Ammon's horn (tissue), 1 donor: ENCODE data around the gene KMT2D.

Source experiments
- DNase-seq: peaks from one replicate; pipeline ENCODE4 v3.0.0-alpha.2; 2016; ENCODE audit warnings: low spot score

The KMT2D gene

DNA sequence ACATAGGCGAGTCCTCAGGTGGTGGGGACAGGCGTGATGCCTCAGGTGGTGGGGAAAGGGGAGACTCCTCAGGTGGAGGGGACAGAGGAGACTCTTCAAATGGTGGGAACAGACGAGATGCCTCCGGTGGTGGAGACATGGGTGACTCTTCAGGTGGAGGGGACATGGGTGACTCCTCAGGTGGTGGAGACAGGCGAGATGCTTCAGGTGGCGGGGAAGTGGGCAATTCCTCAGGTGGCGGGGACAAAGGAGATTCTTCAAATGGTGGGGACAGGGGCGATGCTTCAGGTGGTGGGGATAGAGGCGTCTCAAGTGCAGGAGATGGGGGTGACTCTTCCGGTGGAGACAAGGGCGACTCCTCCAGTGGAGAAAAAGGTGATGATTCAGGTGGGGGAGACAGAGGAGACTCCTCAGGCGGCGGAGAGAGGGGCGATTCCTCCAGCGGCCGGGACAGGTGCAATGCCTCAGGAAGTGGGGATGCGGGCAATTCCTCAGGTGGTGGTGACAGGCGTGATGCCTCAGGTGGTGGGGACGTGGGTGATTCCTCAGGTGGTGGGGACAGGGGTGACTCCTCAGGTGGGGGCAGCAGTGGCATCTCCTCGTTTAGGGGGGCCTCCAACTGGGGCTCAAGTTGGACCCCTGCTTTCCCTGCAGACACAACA is 8.7 kb downstream of the KMT2D start:
- no peak for DNase-seq

DNA sequence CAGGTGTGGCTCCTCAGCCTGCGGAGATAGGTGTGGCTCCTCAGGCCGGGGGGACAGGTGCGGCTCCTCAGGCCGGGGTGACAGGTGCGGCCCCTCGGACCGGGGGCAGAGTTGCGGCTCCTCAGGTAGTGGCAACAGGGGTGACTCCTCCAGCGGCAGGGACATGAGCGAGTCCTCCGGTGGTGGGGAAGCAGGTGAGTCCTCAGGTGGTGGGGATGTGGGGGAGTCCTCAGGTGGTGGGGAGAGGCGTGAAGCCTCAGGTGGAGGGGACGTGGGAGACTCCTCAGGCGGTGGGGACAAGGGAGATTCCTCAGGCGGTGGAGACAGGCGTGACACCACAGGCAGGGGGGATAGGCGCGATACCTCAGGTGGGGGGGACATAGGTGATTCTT is 9.2 kb downstream of the KMT2D start:
- DNase-seq: no peak

DNA sequence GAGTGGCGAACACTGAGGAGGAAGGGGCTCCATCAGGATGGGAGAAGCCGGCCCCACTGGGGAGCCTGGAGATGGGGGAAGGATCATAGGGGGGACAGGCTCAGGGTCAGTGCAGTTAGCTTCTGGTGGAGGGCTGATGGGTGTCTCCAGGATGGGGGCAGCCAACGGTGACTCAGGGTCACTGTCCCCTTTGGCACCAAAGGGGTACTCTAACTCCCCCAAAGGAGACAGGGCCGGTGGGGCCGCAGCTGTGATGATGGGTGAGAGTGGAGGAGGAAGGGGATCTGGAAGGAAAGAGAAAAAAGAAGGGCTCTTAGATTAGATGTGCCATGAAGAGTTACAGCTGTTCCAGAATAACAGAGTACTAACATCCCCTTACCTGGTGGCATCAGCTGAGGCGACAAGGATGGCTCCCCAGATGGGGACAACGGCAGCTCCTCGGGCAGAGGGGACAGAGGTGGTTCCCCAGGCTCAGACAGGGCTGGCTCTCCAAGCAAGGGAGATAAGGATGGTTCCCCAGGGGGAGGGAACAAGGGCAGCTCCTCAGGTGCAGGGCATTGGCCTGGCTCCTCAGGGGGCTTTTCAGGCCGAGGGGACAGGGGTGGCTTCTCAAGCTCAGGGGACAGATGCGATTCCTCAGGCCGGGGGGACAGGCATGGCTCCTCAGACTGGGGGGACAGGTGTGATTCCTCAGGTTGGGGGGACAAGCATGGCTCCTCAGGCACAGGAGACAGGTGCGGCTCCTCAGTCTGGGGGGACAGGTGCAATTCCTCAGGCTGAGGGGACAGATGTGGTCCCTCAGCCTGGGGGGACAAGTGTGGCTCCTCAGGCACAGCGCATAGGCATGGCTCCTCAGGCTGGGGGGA is 9.9 kb downstream of the KMT2D start:
- no peak for DNase-seq

DNA sequence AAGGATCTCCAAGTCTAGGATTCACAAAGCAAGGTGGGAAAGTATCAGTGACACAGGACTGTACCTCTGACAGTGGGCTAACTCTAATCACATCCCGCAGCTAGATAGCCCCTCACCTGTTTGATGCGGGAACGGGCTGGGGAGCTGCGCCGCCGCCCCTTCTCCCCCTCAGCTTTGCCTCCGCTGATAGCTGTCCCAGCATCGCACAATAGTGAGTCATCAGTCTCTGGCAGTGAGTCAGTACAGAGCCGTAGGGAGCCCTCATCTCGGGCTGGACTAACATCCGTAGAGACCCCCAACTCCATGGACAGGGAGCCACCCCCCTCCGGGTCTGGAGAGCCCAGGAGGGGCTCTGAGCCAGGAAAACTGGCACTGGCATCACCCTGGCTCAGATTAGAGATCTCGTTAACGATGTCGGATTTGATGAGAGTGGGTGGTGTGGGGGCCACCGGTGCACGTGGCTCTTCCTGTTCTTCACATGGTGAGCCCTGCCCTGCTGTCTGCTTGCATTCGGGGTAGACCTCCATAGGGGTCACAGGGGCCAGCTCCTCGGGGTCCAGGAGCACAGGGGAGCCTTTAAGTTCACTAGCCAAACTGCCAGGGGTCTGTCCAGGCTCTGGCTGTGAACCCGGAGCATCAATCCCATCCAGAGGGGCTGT is 10.9 kb downstream of the KMT2D start:
- peak; percentile 41 for DNase-seq

DNA sequence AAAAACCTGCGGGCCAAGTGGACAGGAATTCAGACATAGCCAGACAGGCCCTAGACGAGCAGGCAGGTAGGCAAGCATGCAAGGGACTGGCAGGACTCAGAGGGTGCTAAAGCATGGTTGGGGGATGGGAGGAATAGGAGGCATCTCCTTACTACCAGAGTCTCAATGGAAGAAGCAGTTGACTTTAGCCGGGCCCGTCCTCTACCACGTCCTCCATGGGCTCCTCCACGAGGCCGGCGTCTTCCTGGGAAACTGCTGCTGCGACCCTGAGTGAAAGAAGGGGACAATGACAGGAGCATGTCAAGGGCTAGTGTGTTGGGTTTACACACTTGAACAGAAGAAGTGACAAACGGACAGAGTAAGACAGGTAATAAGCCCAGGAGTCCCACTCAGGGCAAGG is 11.6 kb downstream of the KMT2D start:
- no peak for DNase-seq

DNA sequence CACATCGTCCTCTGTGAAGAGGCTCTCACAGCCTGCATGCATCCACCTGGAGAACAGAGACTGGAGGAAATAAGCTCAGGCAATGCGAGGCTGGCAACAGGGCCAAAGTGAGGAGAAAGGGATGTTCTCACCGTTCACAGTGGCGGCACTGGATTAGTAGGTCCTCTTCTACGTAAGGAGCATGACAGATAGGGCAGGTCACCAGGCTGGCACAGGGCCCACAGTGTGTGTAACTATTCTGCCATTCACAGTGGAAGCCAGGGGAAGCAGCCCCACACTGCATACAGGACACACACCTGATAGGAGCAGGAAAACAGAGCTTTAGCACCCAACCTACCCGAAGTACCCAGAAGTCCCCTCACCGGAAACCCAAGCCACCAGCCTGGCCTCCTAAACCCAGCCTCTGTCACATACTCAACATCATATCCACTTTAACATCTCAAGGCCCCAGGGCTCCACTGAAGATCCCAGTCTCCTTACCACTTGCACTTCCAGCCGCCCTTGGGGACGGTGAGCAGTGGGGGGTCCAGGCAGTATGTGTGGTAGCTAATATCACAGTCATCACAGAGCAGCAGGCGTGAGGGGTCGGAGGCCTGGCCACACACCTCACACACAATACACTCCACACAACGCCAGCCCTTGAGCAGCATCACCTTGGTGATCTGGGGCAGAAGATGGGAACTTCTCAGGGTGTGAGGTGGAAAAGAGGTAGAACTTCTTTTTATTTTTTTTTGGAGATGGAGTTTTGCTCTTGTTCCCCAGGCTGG is 14.3 kb downstream of the KMT2D start:
- no peak for DNase-seq

DNA sequence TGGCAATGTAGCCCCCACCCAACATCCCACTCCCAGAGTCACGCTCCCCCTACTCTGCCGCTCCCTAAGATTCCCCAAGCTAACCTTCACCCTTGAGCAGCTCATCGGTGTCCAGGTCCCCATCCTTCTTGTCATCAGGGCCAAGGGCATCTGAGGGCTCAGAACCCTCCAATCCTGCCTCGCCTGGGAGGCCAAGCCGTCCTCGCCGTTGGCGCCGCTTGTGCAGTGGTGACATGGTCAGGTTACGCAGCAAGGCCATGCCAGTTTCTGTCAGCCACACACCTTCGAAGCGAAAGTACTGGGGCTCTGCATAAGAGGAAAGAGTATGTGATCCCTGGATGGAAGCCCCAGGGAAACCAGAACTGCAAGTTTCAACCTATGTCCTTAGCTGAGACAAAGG is 15.9 kb downstream of the KMT2D start:
- no peak for DNase-seq

DNA sequence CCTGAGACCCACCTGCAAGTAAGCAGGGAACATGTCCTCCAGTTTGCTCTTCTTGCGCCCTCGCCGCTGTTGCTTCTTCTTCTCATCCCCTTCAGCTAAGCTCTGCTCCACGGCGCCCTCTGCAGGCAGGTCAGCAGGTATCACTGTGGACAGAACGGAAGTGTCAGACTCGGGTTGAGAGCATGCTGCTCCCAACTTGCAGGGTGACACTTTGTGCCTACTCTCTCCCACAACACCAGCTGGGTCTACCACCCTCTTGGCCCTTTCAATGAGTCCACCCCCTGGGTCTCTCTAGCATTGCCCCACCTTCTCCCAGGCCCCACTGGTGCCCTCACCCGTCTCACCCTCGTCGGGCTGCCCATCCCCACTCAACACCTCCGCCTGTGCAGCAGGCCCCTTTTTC is 16.7 kb downstream of the KMT2D start:
- peak; percentile 66 for DNase-seq

DNA sequence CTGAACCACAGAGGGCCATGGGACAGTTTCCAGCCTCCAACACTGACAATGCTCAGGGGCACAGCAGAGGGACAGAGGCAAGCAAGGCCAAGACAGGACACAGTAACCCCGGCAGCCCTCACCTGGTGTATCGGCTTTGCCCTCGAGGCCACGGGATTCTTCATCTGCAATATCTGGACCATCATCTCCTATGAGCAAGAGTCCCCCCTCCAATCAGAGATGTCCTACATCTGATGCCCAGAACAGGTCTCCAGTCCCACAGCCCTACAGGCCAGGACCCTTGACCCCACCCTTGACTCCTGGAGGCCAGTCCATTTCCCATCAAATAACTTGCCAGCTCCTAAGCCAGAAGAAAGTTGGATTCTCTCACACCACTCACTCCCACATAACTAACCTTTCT is 17.4 kb downstream of the KMT2D start:
- DNase-seq: no peak

DNA sequence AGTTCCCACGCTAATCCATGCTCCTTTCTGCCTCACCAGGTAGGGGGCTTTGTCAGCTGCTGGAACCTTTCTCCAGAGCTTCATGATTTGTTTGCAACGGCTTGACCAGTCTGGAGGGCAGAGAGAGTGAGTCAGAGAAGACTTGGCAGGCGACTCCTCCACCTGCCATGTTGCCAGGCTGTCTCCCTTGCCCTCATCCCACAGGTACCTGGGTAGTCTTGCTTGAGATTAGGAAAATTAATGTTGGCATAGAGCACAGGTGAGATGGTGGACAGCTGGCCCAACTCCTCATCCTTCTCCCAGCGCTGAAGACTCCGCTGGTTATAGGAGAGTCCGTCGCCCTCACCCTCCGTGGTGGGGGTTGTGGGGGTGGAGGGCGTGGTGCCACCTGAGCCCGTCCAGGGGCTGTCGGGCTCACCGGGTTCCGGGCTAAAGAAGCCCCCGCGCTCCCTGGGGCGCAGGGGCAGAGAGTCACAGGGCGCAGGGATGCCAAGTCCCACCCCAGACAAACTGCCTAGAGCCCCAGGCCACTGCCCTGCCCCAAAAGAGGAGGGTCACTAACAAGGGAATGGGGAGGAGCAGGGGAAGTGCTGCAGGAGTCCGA is 18.6 kb downstream of the KMT2D start:
- no peak for DNase-seq

DNA sequence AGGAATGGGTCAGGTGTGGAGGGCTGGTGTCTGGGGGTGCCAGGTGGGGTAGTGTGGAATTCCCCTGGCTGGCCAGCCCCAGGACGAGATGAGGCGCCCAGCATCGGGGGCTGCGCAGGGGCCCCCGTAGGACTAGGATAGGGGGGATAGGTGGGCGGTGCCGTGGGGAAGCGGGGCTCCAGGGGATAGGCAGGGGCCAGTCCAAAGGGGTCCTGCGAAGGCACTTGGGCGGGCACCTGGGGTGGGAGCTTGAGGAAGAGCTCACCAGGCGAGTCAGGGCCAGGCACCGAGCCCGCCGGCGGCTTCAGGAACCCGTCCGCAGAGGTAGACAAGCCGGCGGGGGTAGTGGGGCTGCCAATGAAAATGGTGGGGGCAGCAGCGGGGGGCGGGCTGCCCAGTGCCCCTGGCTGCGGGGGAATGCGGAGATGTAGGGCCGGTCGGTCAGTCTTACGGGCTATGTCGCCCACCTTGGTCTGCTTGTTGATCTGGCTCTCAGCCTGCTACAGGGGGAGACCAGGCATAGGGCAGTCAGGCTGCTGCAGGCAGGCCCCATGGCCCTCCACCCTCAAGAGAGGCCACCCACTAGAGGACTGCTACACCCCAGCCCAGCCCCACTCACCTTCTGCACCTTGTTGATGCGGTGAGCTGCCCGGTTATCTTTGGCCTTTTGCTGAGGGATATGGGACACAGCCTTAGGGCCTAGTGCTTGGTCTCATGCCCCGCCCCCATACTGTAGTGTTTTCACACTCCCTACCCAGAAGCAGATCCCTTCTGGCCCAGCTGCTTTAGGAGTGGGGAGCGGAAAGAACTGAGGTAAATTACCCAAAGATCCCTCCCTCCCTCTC is 19.3 kb downstream of the KMT2D start:
- no peak for DNase-seq

DNA sequence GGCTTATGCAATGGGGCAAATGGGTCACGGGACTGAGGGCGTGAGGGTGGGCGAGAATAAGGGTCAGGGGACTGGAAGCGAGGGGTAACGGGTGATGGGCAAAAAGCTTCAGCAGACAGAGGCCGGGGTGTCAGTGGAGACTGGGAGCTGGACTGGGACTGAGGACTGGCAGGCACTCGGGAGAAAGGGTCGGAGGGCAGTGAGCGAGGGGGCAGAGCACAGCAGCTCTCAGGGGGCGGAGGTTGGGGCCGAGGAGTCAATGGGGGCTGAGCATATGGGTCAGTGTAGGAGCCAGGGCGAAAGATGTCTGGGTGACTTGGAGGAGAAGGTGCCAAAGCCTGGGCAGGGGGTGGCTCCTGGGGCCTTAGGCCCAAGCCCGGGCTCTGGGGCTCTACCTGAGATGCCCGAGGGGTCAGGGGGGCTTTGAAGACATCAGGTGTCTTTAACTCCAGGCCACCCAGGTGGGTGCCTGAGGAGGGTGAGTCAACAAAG is 20.2 kb downstream of the KMT2D start:
- DNase-seq: no peak

DNA sequence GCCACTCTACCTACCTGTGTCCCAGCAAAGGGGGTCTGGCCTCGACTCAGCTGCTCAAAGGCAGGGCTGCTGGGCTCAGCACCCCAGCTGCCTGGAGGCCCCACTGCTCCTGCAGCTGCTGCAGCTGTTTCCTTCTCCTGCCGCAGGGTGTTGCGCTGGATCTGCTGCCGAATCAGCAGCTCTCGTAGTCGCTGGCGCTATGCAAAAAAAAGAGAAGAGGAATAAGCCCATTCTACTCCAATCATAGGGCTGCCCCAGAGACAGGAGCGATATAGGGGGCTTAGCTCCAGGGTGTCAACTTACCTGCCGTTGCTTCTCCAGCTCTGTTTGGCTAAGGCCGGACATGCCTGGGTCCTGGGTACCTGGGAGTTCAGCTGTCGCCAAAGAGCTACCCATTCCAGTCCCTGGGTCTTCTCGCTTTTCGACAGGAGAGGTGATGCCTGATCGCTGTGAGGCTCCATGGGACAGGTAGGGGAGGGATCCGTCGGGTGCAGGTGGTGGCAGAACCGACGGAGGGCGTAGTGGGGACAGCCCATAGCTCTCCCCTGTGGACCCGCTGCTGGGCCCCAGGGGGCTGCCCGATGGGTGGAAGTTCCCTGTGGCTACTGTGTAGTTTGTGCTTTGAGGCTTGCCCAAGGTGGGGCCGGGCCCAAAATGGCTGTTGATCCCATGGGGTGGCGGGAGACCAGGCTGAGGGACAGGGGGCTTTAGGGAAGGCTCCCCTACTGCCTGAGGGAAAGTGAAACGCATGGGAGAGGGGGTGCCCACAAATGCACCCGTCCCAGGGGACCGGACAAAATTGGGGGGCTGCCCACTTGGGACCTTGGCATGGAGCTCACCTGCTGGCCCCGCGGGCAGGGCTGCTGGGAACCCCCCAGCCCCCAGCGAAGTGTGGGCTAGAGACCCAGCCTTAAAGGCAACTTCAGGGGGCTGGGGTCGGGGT is 20.9 kb downstream of the KMT2D start:
- DNase-seq: no peak

DNA sequence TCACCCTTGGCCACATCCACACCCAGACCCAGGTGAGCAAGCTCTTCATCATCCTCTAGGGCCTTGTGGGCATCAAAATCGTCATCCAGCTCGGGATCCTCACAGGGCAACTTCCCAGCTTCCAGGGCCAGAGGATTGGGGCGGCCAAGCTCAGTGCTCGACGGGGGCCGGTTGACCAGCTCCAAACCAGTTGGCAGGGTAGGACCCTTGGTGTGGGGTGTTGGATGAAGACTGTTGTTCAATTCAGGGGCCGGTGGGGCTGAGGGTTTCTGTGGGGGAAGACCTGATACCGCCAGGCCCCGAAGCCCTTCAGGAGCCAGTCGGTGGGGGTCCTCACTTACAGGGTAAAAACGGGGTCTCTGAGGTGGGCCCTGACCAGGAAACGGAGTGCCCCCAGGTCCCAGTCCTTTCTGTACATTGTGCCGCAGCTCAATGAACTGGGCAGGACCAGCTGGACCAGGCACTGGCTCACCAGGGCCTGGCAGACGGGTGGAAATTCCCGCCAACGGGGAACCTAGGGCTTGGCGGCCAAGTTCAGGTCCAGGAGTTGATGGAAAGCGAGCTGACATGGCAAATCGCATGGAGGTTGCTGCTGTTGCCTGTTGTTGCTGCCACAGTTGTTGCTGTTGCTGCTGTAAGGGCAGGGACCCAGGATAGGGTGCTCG is 22.2 kb downstream of the KMT2D start:
- no peak for DNase-seq

DNA sequence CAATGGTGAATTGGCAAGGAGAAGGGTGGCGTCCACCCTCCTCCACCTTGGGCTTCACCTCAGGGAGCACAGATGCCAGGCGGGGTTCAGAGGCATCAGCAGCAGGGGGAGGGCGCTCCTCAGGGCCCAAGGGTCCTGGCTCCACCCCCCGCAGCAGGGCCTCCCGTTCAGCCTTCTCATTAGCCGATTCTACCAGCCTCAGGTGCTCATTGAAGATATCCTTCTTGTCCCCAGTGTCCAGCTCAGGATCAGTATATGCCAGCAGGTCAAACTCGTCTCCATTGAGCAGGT is 22.7 kb downstream of the KMT2D start:
- no peak for DNase-seq

DNA sequence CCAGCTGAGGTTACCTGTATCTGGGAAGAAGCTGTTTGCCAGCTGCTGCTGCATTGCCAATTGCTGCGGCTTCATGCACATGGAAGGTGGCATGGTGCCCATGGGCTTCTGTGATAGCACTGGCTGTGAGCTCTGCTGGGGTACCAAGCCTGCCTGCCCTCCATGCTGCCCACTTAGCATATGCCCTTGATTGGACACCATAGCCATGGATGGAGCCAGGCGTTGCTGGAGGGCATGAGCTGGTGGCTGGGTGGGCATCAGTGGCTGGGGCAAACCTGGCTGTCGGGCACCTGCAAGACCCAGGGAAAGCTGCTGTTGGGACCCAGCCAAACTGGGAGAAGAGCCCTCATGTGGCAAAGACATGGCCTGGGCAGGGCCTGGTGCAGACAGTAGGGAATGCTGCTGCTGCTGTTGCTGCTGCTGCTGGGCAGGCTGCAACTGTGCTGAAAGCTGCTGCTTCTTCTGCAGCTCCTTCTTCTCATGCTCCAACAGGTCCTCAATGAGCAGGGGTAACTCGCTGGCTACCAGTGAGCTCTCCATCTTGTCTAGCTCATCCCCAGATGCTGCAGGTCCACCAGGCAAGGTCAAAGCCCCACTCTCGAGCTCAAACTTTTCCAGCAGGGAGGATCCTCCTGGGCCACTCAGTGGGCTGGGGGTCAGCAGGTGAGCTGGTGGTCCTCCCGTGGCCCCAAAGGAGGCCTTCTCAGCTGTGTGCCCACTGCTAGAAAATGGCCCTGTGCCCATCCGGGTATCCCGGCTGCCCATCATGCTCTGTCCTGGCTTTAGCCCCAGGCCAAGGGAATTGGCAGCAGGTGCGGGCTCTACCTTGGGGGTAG is 23.3 kb downstream of the KMT2D start:
- DNase-seq: no peak

DNA sequence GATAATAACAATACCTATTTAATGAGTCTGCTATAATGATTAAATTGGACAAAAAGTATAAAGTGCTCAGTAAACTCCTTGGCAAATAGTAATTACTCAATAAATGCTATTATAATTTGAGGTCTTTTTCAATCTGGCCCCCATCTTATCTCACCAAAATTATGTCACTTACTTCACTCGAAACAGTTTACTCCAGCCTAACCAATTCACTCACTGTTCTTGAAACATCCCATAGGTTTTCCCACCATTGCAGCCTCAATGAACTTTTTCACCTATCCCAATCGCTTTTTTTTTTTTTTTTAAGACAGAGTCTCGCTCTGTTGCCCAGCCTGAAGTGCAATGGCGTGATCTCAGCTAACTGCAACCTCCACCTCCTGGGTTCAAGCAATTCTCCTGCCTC is 24.6 kb downstream of the KMT2D start:
- DNase-seq: no peak

DNA sequence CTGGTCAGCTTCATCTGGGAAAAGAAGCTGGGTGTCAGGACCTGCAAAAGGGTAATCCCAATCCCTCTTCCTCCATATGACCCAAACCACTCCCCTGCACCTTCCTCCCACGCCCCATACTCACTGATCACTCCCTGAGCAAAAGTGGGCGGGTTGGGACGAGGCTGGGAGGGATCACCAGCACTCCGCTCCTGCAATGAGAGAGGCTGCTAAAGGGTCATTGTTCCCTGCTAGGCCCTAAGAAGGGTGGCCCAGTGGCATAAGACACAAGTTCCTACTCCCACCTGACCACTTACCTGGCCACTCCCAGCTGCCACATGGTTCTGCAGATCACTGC is 26.3 kb downstream of the KMT2D start:
- DNase-seq: no peak
